Smooth muscle cell of the brain vasculature (primary cell): Measurements from ENCODE around the gene MTPN.

Source experiments
- DNase-seq: peaks from one replicate; pipeline ENCODE4 v3.0.0-alpha.2; 2012; ENCODE audit warnings: low read depth, low spot score

MTPN gene

DNA sequence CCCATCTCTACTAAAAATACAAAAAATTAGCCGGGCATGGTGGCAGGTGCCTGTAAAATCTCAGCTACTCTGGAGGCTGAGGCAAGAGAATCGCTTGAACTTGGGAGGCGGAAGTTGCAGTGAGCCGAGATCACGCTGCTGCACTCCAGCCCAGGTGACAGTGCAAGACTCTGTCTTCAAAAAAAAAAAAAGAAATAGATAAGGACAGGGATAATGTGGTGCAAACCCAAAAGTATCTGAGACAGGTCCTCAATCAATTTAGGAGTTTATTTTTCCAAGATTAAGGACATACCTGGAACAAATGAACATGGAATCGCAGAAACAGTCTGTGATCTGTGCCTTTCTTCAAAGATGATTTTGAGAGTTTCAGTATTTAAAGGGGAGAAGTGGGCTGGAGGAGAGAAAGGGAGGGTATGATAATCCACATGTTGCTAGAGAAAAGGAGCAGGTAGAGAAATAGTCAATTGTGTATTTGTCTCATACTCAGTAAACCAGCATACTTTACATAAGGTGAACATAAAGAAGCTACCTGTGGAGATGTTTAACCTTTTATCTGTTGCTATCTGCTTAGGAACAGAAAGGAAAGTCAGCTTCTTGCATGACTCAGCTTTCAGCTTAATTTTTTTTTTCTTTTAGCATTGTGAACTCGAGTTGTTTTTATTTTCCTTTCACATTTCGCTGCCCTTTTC is 4.9 kb upstream of the MTPN start:
- no peak for DNase-seq

DNA sequence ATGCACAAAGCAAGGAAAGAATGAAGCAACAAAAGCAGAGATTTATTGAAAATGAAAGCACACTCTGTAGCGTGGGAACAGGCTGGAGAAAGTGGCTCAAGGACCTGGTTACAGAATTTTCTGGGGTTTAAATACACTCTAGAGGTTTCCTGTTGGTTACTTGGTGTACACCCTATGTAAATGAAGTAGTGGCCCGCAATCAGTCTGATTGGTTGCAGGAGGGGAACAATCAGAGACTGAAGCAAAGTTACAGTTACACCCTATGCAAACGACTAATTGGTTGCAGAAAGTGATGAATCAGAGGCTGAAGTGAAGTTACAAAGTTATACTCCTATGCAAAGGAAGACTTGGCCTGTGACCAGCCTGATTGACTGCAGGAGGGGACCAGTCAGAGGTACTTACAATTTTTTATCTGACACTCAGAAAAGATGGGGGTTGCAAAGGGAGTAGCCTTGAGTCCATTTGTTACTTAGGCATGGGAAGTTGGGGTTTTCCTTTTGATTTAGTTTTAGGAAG is 3.6 kb upstream of the MTPN start:
- DNase-seq, result no peak

DNA sequence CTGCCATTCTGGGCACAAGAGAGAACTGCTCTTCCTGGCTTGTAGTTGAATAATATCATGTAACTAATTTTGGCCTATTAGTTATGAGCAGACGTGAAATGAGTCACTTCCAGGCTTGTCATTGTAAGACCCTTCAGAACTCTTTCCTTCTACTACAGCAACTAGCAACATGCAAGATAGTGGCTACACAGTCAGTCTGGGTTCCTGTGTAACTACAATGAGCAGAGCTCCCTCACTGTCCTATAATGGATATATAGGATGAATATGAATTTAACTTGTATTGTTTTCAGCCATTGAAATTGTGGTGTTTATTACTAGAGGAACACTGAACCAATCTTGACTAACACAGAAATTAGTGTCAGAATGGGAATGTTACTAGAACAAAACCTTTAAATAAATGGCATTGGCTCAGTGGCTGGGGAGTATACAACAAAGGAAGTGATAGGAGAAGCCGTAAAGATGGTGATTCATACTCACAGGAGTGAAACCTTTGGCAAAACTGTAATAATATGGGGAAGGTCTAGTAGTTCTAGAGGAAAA is 2.9 kb upstream of the MTPN start:
- no peak for DNase-seq

DNA sequence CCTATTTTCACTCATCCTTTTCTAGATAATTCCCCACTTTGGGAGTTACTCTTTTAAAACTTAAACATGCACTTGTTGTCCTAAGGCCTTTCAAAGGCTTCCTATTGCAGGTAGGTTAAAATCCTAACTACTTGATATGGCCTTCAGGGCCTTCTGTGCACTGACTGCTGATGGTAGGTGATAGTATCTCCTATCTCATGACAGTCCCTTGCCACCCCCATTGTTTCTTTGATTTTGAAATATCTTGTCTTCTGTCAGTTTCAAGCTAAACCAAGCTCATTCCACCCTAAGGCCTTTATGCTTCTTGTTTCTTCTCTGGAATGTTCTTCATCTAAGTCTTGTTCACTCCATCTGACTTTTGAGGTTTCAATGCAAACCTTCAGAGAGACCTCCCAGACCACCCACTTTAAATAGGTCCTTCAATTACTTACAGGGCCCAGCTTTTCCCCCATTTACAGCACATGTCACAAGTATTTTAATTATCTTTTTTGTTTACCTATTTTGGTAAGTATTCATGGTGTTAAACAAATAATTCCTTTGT is 2.4 kb upstream of the MTPN start:
- no peak for DNase-seq

DNA sequence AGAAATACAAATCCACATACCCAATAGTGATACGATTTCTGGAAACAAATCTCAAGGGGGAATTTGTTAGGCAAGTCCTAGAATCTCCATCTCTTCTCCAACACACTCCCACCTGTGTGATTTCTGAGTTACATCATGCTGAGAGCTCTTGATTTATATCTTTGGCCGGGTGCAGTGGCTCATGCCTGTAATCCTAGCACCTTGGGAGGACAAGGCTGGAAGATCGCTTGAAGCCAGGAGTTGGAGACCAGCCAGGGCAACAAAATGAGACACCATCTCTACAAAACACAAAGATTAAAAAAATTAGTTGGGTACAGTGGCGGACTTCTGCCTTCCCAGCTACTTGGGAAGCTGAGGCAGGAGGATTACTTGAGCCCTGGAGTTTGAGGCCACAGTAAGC is 1.5 kb upstream of the MTPN start:
- DNase-seq, result no peak

DNA sequence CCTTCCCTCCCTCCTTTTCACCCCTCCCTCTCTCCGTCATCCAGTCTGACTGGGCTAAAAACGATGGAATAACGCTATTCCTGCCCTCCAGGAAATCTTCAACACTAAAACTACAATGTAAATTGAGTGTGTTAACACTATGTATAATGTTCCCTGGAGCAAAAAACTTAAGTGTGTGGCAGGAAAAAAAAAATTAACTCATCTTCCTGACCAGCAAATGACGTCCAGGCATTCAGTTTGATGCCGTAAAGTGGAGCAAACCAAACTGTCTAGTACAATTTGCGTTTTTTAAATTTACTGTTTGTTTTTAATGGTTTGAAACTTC is 545 bp upstream of the MTPN start:
- no peak for DNase-seq

DNA sequence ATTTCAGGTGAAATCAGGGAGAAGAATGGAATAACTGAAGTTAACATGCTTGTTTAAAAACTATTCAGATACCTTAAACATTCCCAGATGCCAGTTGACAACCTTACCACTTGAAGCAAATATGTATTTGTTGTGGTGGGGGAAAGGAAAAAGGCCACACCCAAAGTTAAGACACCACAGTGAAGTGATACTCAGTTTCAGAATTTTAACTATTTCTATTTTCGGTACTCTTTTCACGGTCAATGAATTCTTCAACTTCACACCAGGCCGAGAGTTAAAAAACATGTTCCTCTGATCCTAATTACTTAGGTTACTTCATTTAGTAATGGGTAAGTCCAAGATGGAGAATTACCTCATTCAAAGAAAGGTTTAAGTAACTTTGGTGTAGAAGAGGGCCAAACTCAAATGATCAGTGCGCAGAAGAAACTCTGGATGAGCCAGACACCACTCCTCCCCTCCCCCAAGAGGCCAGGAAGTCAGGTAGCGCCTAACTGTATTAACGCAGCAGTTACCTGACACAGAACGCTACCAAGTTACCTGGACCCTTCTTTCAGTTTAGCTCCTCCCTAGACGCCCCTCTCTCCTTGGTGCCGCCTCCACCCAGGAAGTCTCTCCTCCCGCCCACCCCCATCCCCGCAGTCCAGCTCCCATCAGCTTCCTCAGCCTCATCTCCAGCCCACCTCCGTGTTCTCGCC is 700 bp downstream of the MTPN start:
- no peak for DNase-seq

DNA sequence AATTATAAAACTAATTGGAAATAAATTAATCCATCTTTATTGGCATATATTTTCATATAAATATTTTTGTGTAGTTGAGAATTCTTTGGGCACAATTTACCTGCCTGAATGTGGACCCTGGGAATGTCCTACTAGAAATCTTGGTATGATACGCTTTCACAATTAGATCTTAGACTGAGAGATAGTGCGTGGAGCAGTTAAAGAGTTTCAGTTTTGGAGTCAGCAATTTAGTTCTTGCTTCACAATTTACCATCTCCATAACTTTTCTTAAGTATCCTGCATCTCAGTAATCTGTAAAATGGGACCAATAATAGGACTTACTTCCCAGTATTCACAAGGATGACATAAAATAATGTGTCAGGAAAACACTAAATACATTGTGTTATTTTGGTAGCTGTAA is 2.0 kb downstream of the MTPN start:
- DNase-seq, result no peak

DNA sequence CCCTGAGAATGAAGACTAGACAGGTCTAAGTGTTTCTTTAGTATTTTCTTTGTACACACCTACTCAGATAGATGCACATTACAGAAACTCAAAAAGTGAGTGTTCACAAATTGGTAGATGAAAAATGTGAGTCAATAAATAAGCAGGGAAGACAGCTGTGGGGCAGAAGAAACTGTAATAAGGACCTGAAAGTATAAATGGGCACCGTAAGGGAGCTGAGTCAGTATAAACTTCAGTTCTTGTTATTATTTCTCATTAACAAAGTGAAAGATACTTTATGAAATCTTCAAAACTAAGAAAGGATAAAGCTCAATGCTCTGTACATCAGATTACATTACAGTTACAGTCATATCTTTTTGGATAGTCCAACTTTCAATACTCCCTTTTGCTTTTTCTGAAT is 2.5 kb downstream of the MTPN start:
- DNase-seq, result no peak

DNA sequence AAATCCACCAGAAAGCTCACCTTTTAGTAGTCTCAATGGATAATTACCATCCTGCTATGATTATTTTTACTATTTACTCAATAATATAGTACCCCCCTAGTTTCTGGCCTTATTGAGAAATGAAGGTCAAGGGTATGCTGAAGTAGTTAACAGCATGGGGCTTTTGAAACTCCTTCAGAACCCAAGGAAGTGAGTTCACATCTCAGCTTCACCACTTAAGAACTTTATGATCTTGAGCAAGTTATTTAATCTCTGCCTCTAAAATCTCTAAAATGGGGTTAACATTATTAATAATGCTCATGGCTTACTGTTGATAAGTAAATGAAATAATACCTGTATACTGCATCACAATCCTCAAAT is 5.8 kb downstream of the MTPN start:
- no peak for DNase-seq

DNA sequence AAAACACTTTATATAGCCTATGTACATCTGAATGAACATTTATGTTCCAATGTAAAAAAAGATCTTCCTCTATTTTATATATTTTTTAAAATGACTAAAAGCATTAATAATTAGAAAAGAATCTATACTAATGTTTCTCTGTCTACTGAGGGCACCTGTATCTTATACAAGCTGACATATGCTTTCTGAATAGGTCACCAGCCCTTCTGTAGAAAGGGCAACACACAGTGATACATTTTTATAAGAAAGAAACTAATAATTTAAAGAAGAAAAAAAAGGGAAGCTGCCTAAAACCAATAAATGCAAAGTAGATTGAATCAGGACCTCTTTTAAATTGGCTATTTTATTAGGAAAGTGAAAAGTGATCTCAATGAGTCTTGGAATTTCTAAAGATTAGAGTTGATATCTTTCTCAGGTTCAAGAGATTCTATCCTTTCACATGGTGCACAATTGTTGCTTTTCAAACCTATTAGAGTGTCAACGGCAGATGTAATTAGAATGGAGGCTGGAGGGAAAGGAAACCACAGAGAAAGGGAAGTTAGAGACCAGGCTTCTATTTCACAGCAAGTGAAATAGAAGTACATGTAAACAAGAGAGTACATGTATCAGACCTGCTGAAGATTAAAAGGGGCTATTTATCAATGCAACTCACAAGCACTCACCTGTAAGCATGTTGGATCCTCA is 6.3 kb downstream of the MTPN start:
- no peak for DNase-seq

DNA sequence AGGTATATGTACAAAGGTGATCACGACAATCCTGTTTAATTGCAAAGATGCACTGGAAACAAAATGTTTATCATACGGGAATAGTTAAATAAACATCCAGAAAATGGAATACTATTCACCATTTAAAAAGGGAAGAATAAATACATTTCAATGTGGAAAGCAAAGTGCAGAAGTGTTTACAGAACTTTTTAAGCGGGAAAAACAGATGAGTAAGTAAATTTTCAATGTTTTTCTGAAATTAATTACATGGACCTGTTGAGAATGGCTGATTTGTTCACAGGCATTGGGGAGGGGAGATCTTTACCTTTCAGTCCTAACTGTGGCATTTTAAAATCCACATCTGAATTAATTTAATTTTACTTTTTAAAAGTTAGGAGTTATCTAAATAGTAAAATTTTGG is 7.1 kb downstream of the MTPN start:
- no peak for DNase-seq

DNA sequence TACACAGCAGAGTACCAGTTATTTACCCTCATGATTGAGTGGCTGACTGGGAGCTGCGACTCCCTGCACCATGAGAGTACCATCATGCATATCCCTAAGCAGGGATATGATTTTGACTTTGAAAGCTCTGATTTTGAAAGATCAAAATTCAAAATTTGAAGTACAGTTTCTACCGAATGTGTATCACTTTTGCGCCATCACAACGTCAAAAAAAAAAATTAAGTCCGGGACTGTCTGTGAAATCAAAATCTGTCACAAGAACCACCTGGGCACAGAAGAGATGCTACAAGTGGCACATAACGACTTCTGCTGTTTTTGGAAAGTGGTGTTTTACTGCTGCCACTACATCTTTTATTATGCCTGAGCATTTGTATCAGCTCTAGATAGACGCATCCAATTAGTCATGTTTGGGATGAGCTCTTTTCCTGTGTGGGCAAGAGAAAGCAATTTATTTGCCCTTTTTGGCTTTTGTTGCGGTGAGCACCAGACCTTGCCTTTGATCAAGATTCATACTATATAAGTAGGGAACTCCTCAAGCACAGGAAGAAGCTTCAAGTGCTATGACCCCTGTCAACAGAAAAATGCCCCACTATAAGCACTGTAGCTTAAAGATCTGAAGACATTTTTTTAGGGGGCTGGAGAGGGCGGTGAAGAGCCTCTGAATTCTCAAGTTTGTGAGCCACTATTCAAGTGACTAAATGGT is 10.7 kb downstream of the MTPN start:
- DNase-seq, result no peak

DNA sequence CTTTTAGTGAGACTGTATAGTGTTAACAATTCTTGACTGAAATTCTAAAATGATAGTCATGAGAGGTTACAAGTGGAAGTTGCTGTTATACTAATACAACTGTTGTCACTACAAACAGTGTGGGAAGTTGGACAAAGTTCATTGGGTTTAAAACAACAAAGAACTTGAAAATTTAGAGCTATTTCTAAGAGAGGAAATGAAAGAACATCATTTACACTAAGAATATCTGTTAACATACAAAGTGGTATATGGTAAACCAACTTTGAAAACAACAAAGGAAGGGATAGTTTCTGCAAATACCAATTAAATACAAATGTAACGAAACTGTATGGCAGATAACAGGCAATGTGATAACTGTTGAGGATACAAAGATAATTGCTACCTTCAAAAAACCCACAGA is 11.6 kb downstream of the MTPN start:
- no peak for DNase-seq

DNA sequence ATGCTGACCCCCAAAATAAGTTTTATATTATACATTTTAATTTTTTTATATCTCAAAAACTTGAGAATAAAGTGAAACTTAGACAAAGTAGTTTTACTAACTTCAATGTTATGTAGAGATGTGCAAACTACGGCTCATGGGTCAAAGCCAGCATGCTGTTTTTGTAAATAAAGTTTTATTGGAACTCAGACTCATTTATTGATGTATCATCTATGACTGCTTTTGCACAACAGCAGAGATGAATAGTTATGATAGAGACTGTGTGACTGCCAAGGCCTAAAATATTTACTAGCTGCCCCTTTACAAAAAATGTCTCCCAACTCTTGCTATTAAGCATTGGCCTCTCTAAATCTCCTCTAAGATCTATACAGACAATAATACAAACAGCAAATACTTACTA is 12.4 kb downstream of the MTPN start:
- DNase-seq, result no peak

DNA sequence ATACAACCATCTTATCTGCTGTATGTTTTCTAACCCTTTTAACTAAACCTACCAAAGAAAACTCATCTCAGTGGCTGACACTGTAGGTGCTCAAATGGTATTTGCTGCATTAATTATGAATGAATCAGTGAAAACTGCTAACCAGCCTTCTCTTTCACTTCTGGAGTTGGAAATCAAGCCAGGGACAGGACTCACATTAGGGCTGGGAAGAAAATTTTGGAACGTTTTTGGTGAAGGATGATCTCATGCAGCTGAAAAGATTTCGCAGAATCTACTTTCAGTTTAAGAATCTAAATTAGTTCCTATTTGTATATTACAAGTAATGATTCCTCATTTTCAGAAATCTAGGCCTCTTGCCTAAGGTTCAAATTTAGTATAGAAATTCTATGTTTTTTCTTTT is 12.9 kb downstream of the MTPN start:
- DNase-seq, result no peak

DNA sequence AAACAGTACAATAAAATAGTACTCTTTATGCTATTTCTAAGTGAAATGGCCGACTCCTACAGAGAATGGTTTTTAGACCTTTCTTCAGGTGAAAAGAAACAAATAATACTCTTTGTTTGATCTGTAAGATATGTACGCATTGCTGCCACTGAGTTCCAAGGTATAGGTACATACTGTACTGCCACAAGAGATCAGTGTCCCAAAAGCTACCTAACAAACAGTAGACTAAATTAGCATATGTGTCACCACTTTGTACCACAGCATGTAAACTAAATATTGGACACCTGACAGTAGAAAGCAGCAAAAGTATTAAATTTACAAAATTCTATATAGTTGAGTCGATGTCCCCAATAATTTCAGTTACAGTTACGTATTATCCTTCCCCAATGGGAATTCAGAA is 14.4 kb downstream of the MTPN start:
- no peak for DNase-seq

DNA sequence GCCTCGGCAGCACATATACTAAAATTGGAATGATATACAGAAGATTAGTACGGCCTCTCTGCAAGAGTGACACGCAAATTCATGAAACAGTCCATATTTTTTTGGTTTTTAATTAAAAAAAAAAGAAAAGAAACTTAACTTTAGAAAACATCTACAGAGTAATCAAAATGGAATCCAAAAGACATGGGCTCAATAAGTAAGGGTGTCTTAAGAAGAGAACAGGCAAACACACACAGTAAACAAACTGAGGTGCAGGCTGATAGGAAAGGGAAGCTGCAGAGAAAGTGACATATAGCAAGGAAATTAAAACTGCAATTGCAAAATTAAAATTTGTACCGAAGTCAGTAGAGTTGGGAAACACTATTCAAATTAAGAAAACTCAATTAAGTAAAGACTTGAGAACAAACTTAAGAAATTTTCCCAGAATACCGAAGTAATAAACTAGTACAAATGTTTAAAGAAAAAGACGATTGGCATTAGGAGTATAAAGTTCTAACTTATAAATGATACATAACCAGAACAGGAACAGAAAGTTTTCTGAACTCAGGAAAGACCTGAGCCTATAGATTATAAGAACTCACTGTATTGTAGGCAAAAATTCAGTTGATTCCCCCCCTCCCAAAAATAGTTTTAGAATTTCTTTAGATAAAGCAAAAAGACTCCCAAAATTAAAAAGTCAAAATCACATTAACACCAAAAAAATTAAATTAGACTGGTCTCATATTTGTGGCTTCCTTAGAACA is 16.3 kb downstream of the MTPN start:
- no peak for DNase-seq

DNA sequence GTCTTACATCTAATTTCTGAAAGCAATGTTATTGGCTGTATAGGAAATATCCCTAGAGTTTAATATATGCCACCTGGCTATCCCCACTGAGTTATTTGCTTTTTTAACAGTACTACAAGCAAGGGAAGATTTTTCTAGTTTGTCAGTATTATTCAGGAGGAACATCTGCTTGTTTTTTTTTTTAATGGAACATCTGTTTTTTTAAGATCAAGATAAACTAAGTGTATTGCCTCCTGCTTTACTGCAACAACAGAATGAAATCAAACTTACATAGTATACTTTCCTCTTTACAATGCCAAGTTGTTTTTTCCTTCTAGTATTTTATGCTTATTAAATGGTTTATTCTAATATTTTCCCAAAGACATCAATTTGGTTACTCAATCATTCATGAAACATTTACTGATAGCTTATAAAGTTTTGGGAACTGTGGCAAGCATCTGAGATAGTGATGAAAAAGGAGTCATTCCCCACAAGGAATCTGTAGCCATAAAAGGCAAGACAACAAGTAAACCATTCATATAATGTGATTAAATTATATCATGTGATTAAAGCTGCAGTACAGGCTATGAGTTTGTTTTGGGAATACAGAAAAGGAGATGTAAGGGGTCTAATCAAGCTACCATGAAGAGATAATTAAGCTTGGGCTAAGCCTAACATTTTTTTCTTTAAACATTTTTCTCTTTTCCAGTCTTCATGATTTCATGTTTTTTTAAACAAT is 17.4 kb downstream of the MTPN start:
- no peak for DNase-seq

DNA sequence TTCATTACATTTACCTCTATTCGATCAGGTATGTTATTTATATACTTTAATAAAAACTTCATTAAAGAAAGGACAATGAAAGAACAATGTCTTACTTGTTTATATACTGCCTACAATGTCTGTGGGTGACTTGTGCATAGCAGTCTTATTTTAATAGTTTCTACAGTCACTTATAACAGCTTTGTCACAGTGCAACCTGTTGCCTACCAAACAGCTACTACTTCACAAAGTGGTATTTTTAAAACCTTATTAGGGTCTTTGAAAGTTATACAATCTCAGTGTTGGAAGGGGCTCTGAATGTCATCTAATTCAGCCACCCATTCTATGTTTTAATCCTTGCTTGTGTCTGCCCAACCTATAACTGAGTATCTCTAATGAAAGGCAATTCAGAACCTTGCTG is 19.0 kb downstream of the MTPN start:
- DNase-seq, result no peak

DNA sequence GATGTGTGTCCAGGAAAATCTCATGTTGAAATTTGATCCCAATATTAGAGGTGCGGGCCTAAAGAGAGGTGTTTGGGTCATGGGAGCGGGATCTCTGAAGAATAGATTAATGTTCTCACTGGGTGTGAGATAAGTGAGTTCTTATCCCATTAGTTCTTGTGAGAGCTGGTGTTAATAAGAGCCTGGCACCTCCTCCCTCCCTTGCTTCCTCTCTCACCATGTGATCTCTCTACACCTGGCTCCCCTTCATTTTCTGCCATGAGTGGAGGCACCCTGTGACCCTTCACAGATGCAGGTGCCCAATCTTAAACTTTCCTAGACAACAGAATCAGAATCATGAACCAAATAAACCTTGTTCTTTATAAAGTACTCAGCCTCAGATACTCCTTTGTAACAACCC is 19.5 kb downstream of the MTPN start:
- DNase-seq, result no peak
